GM12878 (cell line): ENCODE data around the gene USP4. TPM values are rescaled to one million over a fixed set of nuclear protein-coding genes. Genes with fewer than 3 reads are reported as not detected.

Source experiments
- ATAC-seq: fragments of 200-7000 bp; cut with Tn5 transposase; 3 replicates; pipeline ENCODE4 v1.9.1; 2020; ENCODE audit warnings: mild to moderate bottlenecking, moderate library complexity
- BruUV-seq: library from RNA; stranded (reverse); fragments of 400-500 nt; replicated peaks from 2 replicates; lab custom pipeline; 2021; lab: Mats Ljungman, UMichigan
- CTCF ChIA-PET: fragments of 300-600 bp; sonication (Branson Sonifier 250); formaldehyde crosslinking; extraction: SDS; loops from one replicate; lab custom pipeline; 2021; ENCODE audit warnings: inconsistent platforms; lab: Yijun Ruan, JAX
- POLR2A ChIA-PET: fragments of 350-600 bp; formaldehyde crosslinking; extraction: SDS; loops from one replicate; lab custom pipeline; 2021; ENCODE audit warnings: inconsistent platforms; lab: Charles Lee
- RAD21 ChIA-PET: fragments of 300-600 bp; sonication (Branson Sonifier 250); formaldehyde crosslinking; loops from one replicate; lab custom pipeline; 2023; ENCODE audit warnings: antibody characterized with exemption; ENCODE audit not compliant: unreplicated experiment; lab: Charles Lee
- SMC1A ChIA-PET: fragments of 300-600 bp; sonication (Branson Sonifier 250); formaldehyde crosslinking; loops from one replicate; lab custom pipeline; 2023; ENCODE audit not compliant: unreplicated experiment, uncharacterized antibody; lab: Charles Lee
- DNase-seq: peaks from one replicate; pipeline ENCODE4 v3.0.0-alpha.2; 2011; ENCODE audit warnings: low read depth, low spot score
- FAIRE-seq: peaks from 3 replicates; lab custom pipeline; 2011; peaks lifted over from hg19 to GRCh38; lab: Jason Lieb, UNC
- H2AFZ ChIP-seq: 2 replicates; pipeline ENCODE4 v1.6.0; 2011; ENCODE audit warnings: low read depth, low read length, control low read depth; ENCODE audit not compliant: control insufficient read depth
- H3K27ac ChIP-seq: 2 replicates; pipeline ENCODE4 v1.5.1; 2011; ENCODE audit warnings: control low read depth; ENCODE audit not compliant: control insufficient read depth, insufficient read depth
- H3K27me3 ChIP-seq, 2 experiments: replicated peaks in 1 of 2; 2 replicates each; pipeline versions ENCODE4 v1.6.0 to v1.6.1; 2011; ENCODE audit warnings: low read length in 1 of 2; ENCODE audit not compliant: control insufficient read depth in 2 of 2, insufficient read depth in 2 of 2
- H3K36me3 ChIP-seq, 2 experiments: 2 replicates each; pipeline ENCODE4 v1.5.1; 2011; ENCODE audit warnings: low read length in 1 of 2; ENCODE audit not compliant: control insufficient read depth in 2 of 2, insufficient read depth in 2 of 2
- H3K4me1 ChIP-seq: 2 replicates; pipeline ENCODE4 v1.6.1; 2011; ENCODE audit warnings: mild to moderate bottlenecking, low read length, moderate library complexity, mixed read lengths; ENCODE audit not compliant: control insufficient read depth, insufficient read depth
- H3K4me2 ChIP-seq: 2 replicates; pipeline ENCODE4 v1.6.0; 2011; ENCODE audit warnings: control low read depth; ENCODE audit not compliant: control insufficient read depth, insufficient read depth
- H3K4me3 ChIP-seq: fragments of 200-600 bp; sonication (generic); 2 replicates; pipeline ENCODE4 v1.5.1; 2016
- H3K79me2 ChIP-seq: 2 replicates; pipeline ENCODE4 v1.6.0; 2011; ENCODE audit warnings: low read length; ENCODE audit not compliant: control insufficient read depth, insufficient read depth
- H3K9ac ChIP-seq: 2 replicates; pipeline ENCODE4 v1.8.0; 2011; ENCODE audit warnings: low read length, control low read depth, mixed read lengths; ENCODE audit not compliant: control insufficient read depth, insufficient read depth
- H3K9me3 ChIP-seq: replicated peaks from 3 replicates; pipeline ENCODE4 v1.5.1; 2011; ENCODE audit warnings: mild to moderate bottlenecking, low read length; ENCODE audit not compliant: control insufficient read depth, insufficient read depth
- H4K20me1 ChIP-seq: 2 replicates; pipeline ENCODE4 v1.6.0; 2011; ENCODE audit not compliant: control insufficient read depth, insufficient read depth
- ATF7 ChIP-seq: fragments of 450-650 bp; IDR thresholded peaks from 2 replicates; pipeline ENCODE4 v1.6.1; 2016; ENCODE audit warnings: low read depth, mild to moderate bottlenecking
- BMI1 ChIP-seq: fragments of 450-650 bp; IDR thresholded peaks from 2 replicates; pipeline ENCODE4 v1.6.1; 2016; ENCODE audit warnings: mild to moderate bottlenecking, moderate library complexity, borderline replicate concordance
- FOS ChIP-seq: IDR thresholded peaks from 3 replicates; pipeline ENCODE4 v1.6.1; 2011; ENCODE audit warnings: borderline replicate concordance; ENCODE audit not compliant: insufficient read length; ENCODE audit errors: extremely low read depth
- JUND ChIP-seq: IDR thresholded peaks from 2 replicates; pipeline ENCODE4 v1.6.1; 2012; ENCODE audit warnings: low read depth, mild to moderate bottlenecking, low read length, improper control_type of control experiment, moderate library complexity
- MYB ChIP-seq: fragments of 150-350 bp; IDR thresholded peaks from 2 replicates; pipeline ENCODE4 v1.6.1; 2014; ENCODE audit warnings: mild to moderate bottlenecking, low read depth, low read length, borderline replicate concordance
- MYC ChIP-seq: IDR thresholded peaks from 2 replicates; pipeline ENCODE4 v1.6.1; 2011; ENCODE audit warnings: mild to moderate bottlenecking, low read length, moderate library complexity, inconsistent platforms; ENCODE audit not compliant: insufficient read depth, insufficient replicate concordance, insufficient read length, severe bottlenecking
- NR2C2 ChIP-seq: IDR thresholded peaks from 2 replicates; pipeline ENCODE4 v1.6.1; 2011; ENCODE audit warnings: borderline replicate concordance, low read depth; ENCODE audit not compliant: control insufficient read depth, insufficient read length
- POU2F2 ChIP-seq: IDR thresholded peaks from 3 replicates; pipeline ENCODE4 v1.6.1; 2011; ENCODE audit warnings: low read depth, mild to moderate bottlenecking, low read length, borderline replicate concordance
- RCOR1 ChIP-seq: conservative IDR thresholded peaks from 2 replicates; pipeline ENCODE4 v1.6.1; 2012; ENCODE audit warnings: low read depth, low read length, improper control_type of control experiment
- TBL1XR1 ChIP-seq: IDR thresholded peaks from 2 replicates; pipeline ENCODE4 v1.6.1; 2012; ENCODE audit warnings: low read depth, low read length, improper control_type of control experiment
- YY1 ChIP-seq: IDR thresholded peaks from 2 replicates; pipeline ENCODE4 v1.6.1; 2011; ENCODE audit warnings: low read depth, mild to moderate bottlenecking, low read length
- ZNF24 ChIP-seq: fragments of 450-650 bp; IDR thresholded peaks from 2 replicates; pipeline ENCODE4 v1.6.1; 2017; ENCODE audit warnings: antibody characterized with exemption, mild to moderate bottlenecking
- WGBS: methylation state at CpG from one replicate; pipeline ENCODE4 v1.1.6; 2016; ENCODE audit warnings: low lambda C conversion rate; ENCODE audit not compliant: insufficient replicate concordance, insufficient coverage; ENCODE audit errors: missing lambda C conversion rate; 5-methylcytosine and 5-hydroxymethylcytosine counted together
- in situ Hi-C: fragments of 300-500 bp; cut with MboI; formaldehyde crosslinking; loops from 9 replicates; pipeline ENCODE4 v1.14.3; 2018; ENCODE audit warnings: mixed read lengths
- intact Hi-C: fragments of 100-400 bp; cut with micrococcal nuclease; formaldehyde crosslinking; loops from one replicate; pipeline ENCODE4 v1.14.2; 2022; ENCODE audit not compliant: unreplicated experiment
- polyA plus RNA-seq, 11 experiments: library from polyadenylated mRNA; depleted of rRNA in 4 of 11; unstranded in 6 of 11; stranded (reverse) in 5 of 11; fragments of >200 nt; fragmentation: Nextera tagmentation in 4 of 11; fragmentation: Illumina TruSeq in 1 of 11; extraction: Ambion mirVana in 4 of 11; extraction: Trizol in 1 of 11; gene quantifications; 1 replicate in 1 of 11; 2 replicates in 10 of 11; pipeline versions ENCODE4 v1.2.1 to v1.2.3, GENCODE V29; 2011 to 2016; ENCODE audit warnings: inconsistent platforms in 2 of 11, missing spikeins in 2 of 11, low read depth in 1 of 11
- total RNA-seq, 4 experiments: library from RNA; depleted of rRNA in 3 of 4; stranded (reverse); fragments of >200 nt in 3 of 4; fragmentation: Illumina TruSeq in 1 of 4; extraction: Trizol in 1 of 4; gene quantifications; 2 replicates each; pipeline versions ENCODE4 v1.2.1 to v1.2.3, GENCODE V29; 2013 to 2021
- TF ChIP-seq, protein P1 (sequence below): fragments of 450-650 bp; IDR thresholded peaks from 2 replicates; pipeline ENCODE4 v1.6.1; 2017; ENCODE audit warnings: borderline replicate concordance
- TF ChIP-seq, protein P2 (sequence below): IDR thresholded peaks from 2 replicates; pipeline ENCODE4 v1.6.1; 2012; ENCODE audit warnings: low read depth, low read length, improper control_type of control experiment
- TF ChIP-seq, protein P3 (sequence below): IDR thresholded peaks from 2 replicates; pipeline ENCODE4 v1.6.1; 2012; ENCODE audit warnings: low read depth, low read length, improper control_type of control experiment
- TF ChIP-seq, protein P4 (sequence below): fragments of 450-650 bp; IDR thresholded peaks from 2 replicates; pipeline ENCODE4 v1.6.1; 2016; ENCODE audit warnings: mild to moderate bottlenecking
- TF ChIP-seq, protein P5 (sequence below): fragments of 150-350 bp; IDR thresholded peaks from 2 replicates; pipeline ENCODE4 v1.6.1; 2016; ENCODE audit warnings: low read depth, low read length

Gene USP4
- total and polyA plus RNA-seq, 10 of the 15 experiments (the other 5 are each of a cell fraction or from before 2014, with no cell fraction given) = 26.5 to 77.1 (median 66.0) TPM

DNA sequence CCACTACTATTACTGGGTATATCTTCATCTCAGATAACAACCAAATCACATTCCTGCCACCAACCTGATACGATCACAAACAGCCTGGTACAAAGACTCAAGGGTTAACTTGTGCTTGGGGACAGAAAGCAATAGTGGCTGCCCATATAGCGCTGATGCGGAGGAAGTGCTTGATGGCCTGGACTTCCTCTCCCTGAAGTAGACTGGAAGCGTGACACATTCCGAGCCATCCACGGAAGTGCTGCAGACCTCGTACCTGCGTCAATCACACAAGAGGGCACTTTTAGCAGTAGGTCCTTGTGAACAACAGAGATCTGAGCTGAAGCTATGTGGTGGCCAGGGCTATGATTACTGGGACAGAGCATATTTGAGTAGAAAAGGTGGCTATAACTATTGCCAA lies 45.5 kb downstream of the USP4 start:
- no peak for FAIRE-seq
- peaks cover 26 to 40% of the 10 kb centered on the region in 2 experiments for H3K36me3 ChIP-seq
- TF ChIP-seq ATF7 (no peak), ZNF24 (no peak), POU2F2 (no peak), YY1 (no peak), TBL1XR1 (no peak), JUND (no peak), RCOR1 (no peak), NR2C2 (no peak), MYC (no peak), MYB (no peak), FOS (no peak), BMI1 (no peak)
- TF ChIP-seq, protein P1, sequence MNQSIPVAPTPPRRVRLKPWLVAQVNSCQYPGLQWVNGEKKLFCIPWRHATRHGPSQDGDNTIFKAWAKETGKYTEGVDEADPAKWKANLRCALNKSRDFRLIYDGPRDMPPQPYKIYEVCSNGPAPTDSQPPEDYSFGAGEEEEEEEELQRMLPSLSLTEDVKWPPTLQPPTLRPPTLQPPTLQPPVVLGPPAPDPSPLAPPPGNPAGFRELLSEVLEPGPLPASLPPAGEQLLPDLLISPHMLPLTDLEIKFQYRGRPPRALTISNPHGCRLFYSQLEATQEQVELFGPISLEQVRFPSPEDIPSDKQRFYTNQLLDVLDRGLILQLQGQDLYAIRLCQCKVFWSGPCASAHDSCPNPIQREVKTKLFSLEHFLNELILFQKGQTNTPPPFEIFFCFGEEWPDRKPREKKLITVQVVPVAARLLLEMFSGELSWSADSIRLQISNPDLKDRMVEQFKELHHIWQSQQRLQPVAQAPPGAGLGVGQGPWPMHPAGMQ = no peak
- TF ChIP-seq, protein P2, sequence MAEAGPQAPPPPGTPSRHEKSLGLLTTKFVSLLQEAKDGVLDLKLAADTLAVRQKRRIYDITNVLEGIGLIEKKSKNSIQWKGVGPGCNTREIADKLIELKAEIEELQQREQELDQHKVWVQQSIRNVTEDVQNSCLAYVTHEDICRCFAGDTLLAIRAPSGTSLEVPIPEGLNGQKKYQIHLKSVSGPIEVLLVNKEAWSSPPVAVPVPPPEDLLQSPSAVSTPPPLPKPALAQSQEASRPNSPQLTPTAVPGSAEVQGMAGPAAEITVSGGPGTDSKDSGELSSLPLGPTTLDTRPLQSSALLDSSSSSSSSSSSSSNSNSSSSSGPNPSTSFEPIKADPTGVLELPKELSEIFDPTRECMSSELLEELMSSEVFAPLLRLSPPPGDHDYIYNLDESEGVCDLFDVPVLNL = no peak
- TF ChIP-seq, protein P3, sequence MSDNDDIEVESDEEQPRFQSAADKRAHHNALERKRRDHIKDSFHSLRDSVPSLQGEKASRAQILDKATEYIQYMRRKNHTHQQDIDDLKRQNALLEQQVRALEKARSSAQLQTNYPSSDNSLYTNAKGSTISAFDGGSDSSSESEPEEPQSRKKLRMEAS = no peak
- TF ChIP-seq, protein P4, sequence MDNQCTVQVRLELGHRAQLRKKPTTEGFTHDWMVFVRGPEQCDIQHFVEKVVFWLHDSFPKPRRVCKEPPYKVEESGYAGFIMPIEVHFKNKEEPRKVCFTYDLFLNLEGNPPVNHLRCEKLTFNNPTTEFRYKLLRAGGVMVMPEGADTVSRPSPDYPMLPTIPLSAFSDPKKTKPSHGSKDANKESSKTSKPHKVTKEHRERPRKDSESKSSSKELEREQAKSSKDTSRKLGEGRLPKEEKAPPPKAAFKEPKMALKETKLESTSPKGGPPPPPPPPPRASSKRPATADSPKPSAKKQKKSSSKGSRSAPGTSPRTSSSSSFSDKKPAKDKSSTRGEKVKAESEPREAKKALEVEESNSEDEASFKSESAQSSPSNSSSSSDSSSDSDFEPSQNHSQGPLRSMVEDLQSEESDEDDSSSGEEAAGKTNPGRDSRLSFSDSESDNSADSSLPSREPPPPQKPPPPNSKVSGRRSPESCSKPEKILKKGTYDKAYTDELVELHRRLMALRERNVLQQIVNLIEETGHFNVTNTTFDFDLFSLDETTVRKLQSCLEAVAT = no peak
- TF ChIP-seq, protein P5, sequence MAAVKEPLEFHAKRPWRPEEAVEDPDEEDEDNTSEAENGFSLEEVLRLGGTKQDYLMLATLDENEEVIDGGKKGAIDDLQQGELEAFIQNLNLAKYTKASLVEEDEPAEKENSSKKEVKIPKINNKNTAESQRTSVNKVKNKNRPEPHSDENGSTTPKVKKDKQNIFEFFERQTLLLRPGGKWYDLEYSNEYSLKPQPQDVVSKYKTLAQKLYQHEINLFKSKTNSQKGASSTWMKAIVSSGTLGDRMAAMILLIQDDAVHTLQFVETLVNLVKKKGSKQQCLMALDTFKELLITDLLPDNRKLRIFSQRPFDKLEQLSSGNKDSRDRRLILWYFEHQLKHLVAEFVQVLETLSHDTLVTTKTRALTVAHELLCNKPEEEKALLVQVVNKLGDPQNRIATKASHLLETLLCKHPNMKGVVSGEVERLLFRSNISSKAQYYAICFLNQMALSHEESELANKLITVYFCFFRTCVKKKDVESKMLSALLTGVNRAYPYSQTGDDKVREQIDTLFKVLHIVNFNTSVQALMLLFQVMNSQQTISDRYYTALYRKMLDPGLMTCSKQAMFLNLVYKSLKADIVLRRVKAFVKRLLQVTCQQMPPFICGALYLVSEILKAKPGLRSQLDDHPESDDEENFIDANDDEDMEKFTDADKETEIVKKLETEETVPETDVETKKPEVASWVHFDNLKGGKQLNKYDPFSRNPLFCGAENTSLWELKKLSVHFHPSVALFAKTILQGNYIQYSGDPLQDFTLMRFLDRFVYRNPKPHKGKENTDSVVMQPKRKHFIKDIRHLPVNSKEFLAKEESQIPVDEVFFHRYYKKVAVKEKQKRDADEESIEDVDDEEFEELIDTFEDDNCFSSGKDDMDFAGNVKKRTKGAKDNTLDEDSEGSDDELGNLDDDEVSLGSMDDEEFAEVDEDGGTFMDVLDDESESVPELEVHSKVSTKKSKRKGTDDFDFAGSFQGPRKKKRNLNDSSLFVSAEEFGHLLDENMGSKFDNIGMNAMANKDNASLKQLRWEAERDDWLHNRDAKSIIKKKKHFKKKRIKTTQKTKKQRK = no peak

More for the DNA sequence above, 45.5 kb downstream of the USP4 start:
- WGBS = over 99% methylated on average over 8 of the region's 8 CpGs
- ChIA-PET SMC1A (interaction anchor here (1.0 to 2.0 kb wide), 2 partner anchors 9 to 155 kb away, joined by 3 to 6 read pairs; no protein-coding TSS in a partner anchor), RAD21 (interaction anchor here (0.7 kb wide), 1 partner anchor 9 kb away, joined by 3 read pairs; no protein-coding TSS in a partner anchor), CTCF (interaction anchor here (0.7 to 1.6 kb wide), 6 partner anchors 43 to 261 kb away, joined by 3 to 8 read pairs (median 4); no protein-coding TSS in a partner anchor), POLR2A (interaction anchor here (0.6 kb wide), 1 partner anchor 1948 kb away, joined by 4 read pairs; no protein-coding TSS in a partner anchor)
- in situ Hi-C loops = no loop called here
- Histone ChIP-seq H3K4me2 (no peak overlapping the region), H3K9me3 (no peaks in the 10 kb centered on the region), H3K9ac (no peak overlapping the region), H3K27me3 (no peaks in the 10 kb centered on the region), H2AFZ (no peak overlapping the region), H3K79me2 (no peaks in the 10 kb centered on the region), H3K4me3 (no peak overlapping the region), H3K27ac (no peak overlapping the region), H4K20me1 (no peaks in the 10 kb centered on the region), H3K4me1 (no peaks in the 10 kb centered on the region; the same call in 1 of the 2 replicates)
- DNase-seq (no peak), ATAC-seq (no peak)
- no TSS peak for BruUV-seq
- intact Hi-C loops = no loop called here
